IgD-negative memory B cell (primary cell): Measurements from ENCODE around the gene COL20A1. TPM values are rescaled to one million over a fixed set of nuclear protein-coding genes. Genes with fewer than 3 reads are reported as not detected.
"Not testable (repeated sequence)": the region's sequence is repeated elsewhere in the genome, so short reads cannot be mapped to it uniquely, and the experiment has no call there.

Experiments used
- H3K27ac Mint-ChIP-seq, 3 donors: one replicate each; pipeline ENCODE4 v1.8.0; 2020 to 2022; ENCODE audit warnings: mild to moderate bottlenecking in 3 of 3, mixed read lengths in 3 of 3, moderate library complexity in 1 of 3
- H3K27me3 Mint-ChIP-seq: one replicate; pipeline ENCODE4 v1.8.0; 2021; ENCODE audit warnings: mixed read lengths
- H3K36me3 Mint-ChIP-seq: one replicate; pipeline ENCODE4 v1.8.0; 2020; ENCODE audit warnings: mild to moderate bottlenecking, mixed read lengths
- H3K4me1 Mint-ChIP-seq, 3 donors: one replicate each; pipeline ENCODE4 v1.8.0; 2020 to 2022; ENCODE audit warnings: mixed read lengths in 3 of 3, mild to moderate bottlenecking in 1 of 3
- H3K4me3 Mint-ChIP-seq, 4 donors: one replicate each; pipeline ENCODE4 v1.8.0; 2020 to 2022; ENCODE audit warnings: mild to moderate bottlenecking in 4 of 4, mixed read lengths in 4 of 4, moderate library complexity in 3 of 4
- H3K9me3 Mint-ChIP-seq, 3 donors: one replicate each; pipeline ENCODE4 v1.8.0; 2020 to 2021; ENCODE audit warnings: mixed read lengths in 3 of 3, mild to moderate bottlenecking in 1 of 3
- polyA plus RNA-seq: library from polyadenylated mRNA; unstranded; fragments of 300-500 nt; fragmentation: Illumina TruSeq; gene quantifications from one replicate; pipeline ENCODE4 v1.2.3, GENCODE V29; 2021

The COL20A1 gene
- polyA plus RNA-seq, 1 donor from 2014 or later = not detected

- Mint-ChIP-seq H3K9me3 (peaks cover 0 to 1% (median 0%) of the 10 kb centered on the region in 3 donors), H3K27me3 (peaks cover 11% of the 10 kb centered on the region), H3K4me1 (no peaks in the 10 kb centered on the region), H3K4me3 (no peak overlapping the region), H3K36me3 (no peaks in the 10 kb centered on the region), H3K27ac (no peak overlapping the region)
Measured at GRCh38 chr20:63370618-63371187, 77.7 kb downstream of the COL20A1 start.

GRCh38 chr20:63371291-63371865 lies 78.4 kb downstream of the COL20A1 start:
- no peaks in the 10 kb centered on the region for H3K36me3 Mint-ChIP-seq
- no peak overlapping the region for H3K27ac Mint-ChIP-seq

GRCh38 chr20:63372971-63373885 lies 80.2 kb downstream of the COL20A1 start:
- Mint-ChIP-seq H3K27ac (no peak overlapping the region), H3K4me3 (no peak overlapping the region), H3K36me3 (no peaks in the 10 kb centered on the region), H3K4me1 (no peaks in the 10 kb centered on the region), H3K9me3 (peaks cover 0 to 1% (median 0%) of the 10 kb centered on the region in 3 donors), H3K27me3 (peaks cover 12% of the 10 kb centered on the region)

More at GRCh38 chr20:63371291-63371865, 78.4 kb downstream of the COL20A1 start:
- Mint-ChIP-seq H3K9me3 (peaks cover 0 to 1% (median 0%) of the 10 kb centered on the region in 3 donors), H3K27me3 (peaks cover 11% of the 10 kb centered on the region), H3K4me3 (peak overlapping the region in 1 of 4 donors; percentile 39), H3K4me1 (no peaks in the 10 kb centered on the region)

- H3K27ac Mint-ChIP-seq = no peak overlapping the region
- no peaks in the 10 kb centered on the region for H3K4me1 Mint-ChIP-seq
- H3K4me3 Mint-ChIP-seq = no peak overlapping the region
- peaks cover 11% of the 10 kb centered on the region for H3K27me3 Mint-ChIP-seq
- peaks cover 0 to 1% (median 0%) of the 10 kb centered on the region in 3 donors for H3K9me3 Mint-ChIP-seq
- H3K36me3 Mint-ChIP-seq = no peaks in the 10 kb centered on the region
Measured at GRCh38 chr20:63373996-63374395, 81.0 kb downstream of the COL20A1 start.

GRCh38 chr20:63374504-63374903 lies 81.5 kb downstream of the COL20A1 start:
- no peaks in the 10 kb centered on the region for H3K4me1 Mint-ChIP-seq
- no peaks in the 10 kb centered on the region for H3K36me3 Mint-ChIP-seq
- no peak overlapping the region for H3K4me3 Mint-ChIP-seq
- no peak overlapping the region for H3K27ac Mint-ChIP-seq
- peaks cover 10% of the 10 kb centered on the region for H3K27me3 Mint-ChIP-seq
- no peaks in the 10 kb centered on the region for H3K9me3 Mint-ChIP-seq

- Mint-ChIP-seq H3K9me3 (no peaks in the 10 kb centered on the region), H3K36me3 (no peaks in the 10 kb centered on the region), H3K27me3 (peaks cover 12% of the 10 kb centered on the region), H3K27ac (no peak overlapping the region), H3K4me1 (no peaks in the 10 kb centered on the region), H3K4me3 (no peak overlapping the region)
Measured at GRCh38 chr20:63375438-63375837, 82.5 kb downstream of the COL20A1 start.

- no peaks in the 10 kb centered on the region for H3K4me1 Mint-ChIP-seq
- H3K9me3 Mint-ChIP-seq = no peaks in the 10 kb centered on the region
- no peaks in the 10 kb centered on the region for H3K36me3 Mint-ChIP-seq
- H3K27me3 Mint-ChIP-seq = peaks cover 12% of the 10 kb centered on the region
- no peak overlapping the region for H3K27ac Mint-ChIP-seq
- H3K4me3 Mint-ChIP-seq = no peak overlapping the region
Measured at GRCh38 chr20:63376283-63377250, 83.6 kb downstream of the COL20A1 start.

GRCh38 chr20:63377256-63377941 lies 84.4 kb downstream of the COL20A1 start:
- no peaks in the 10 kb centered on the region for H3K9me3 Mint-ChIP-seq
- no peaks in the 10 kb centered on the region for H3K4me1 Mint-ChIP-seq
- H3K36me3 Mint-ChIP-seq = no peaks in the 10 kb centered on the region
- H3K27ac Mint-ChIP-seq = no peak overlapping the region
- H3K4me3 Mint-ChIP-seq = no peak overlapping the region
- peaks cover 10% of the 10 kb centered on the region for H3K27me3 Mint-ChIP-seq

- H3K9me3 Mint-ChIP-seq = no peaks in the 10 kb centered on the region
- no peak overlapping the region for H3K4me3 Mint-ChIP-seq
- no peaks in the 10 kb centered on the region for H3K36me3 Mint-ChIP-seq
- peaks cover 10% of the 10 kb centered on the region for H3K27me3 Mint-ChIP-seq
- H3K27ac Mint-ChIP-seq = no peak overlapping the region
- H3K4me1 Mint-ChIP-seq = no peaks in the 10 kb centered on the region
Measured at GRCh38 chr20:63377951-63378381, 85.0 kb downstream of the COL20A1 start.

- Mint-ChIP-seq H3K27ac (peak overlapping the region in 1 of 3 donors; percentile 77), H3K27me3 (peaks cover 10% of the 10 kb centered on the region), H3K4me1 (no peaks in the 10 kb centered on the region), H3K36me3 (no peaks in the 10 kb centered on the region), H3K9me3 (no peaks in the 10 kb centered on the region), H3K4me3 (no peak overlapping the region)
Measured at GRCh38 chr20:63378626-63379025, 85.6 kb downstream of the COL20A1 start.

- Mint-ChIP-seq H3K4me3 (no peak overlapping the region), H3K4me1 (no peaks in the 10 kb centered on the region), H3K27ac (peak overlapping the region in 1 of 3 donors; percentile 77), H3K36me3 (no peaks in the 10 kb centered on the region), H3K9me3 (no peaks in the 10 kb centered on the region), H3K27me3 (peaks cover 10% of the 10 kb centered on the region)
Measured at GRCh38 chr20:63379296-63379695, 86.3 kb downstream of the COL20A1 start.

GRCh38 chr20:63379872-63380271 lies 86.9 kb downstream of the COL20A1 start:
- H3K27ac Mint-ChIP-seq, H3K4me1 Mint-ChIP-seq, H3K9me3 Mint-ChIP-seq, H3K27me3 Mint-ChIP-seq, H3K4me3 Mint-ChIP-seq, H3K36me3 Mint-ChIP-seq: not testable (repeated sequence)

GRCh38 chr20:63380346-63380870 lies 87.4 kb downstream of the COL20A1 start:
- H3K4me1 Mint-ChIP-seq = no peaks in the 10 kb centered on the region
- H3K27ac Mint-ChIP-seq = no peak overlapping the region
- H3K36me3 Mint-ChIP-seq = peaks cover 1% of the 10 kb centered on the region
- no peak overlapping the region for H3K4me3 Mint-ChIP-seq
- peaks cover 10% of the 10 kb centered on the region for H3K27me3 Mint-ChIP-seq
- H3K9me3 Mint-ChIP-seq = peaks cover 0 to 7% (median 3%) of the 10 kb centered on the region in 3 donors
